HL-60 (cell line): ENCODE data around the gene TVP23A.

Source experiments
- DNase-seq, 2 experiments: peaks; one replicate each; pipeline ENCODE4 v3.0.0-alpha.2; 2010 to 2020; ENCODE audit warnings: low read depth in 1 of 2, low spot score in 1 of 2
- H3K27ac ChIP-seq: fragments of 250-450 bp; sonication (Bioruptor Pico); replicated peaks from 2 replicates; pipeline ENCODE4 v1.5.1; 2020; ENCODE audit warnings: mild to moderate bottlenecking, moderate library complexity
- H3K27me3 ChIP-seq: fragments of 250-450 bp; sonication (Bioruptor Pico); 2 replicates; pipeline ENCODE4 v1.5.1; 2021; ENCODE audit warnings: mild to moderate bottlenecking, moderate library complexity; ENCODE audit not compliant: insufficient read depth, poor library complexity, severe bottlenecking
- H3K4me3 ChIP-seq: replicated peaks from 2 replicates; pipeline ENCODE4 v1.5.1; 2011; ENCODE audit warnings: mild to moderate bottlenecking, control low read depth, low read length; ENCODE audit not compliant: insufficient read depth
- GABPA ChIP-seq: IDR thresholded peaks from 2 replicates; pipeline ENCODE4 v1.6.1; 2012; ENCODE audit warnings: low read depth
- POLR2AphosphoS5 ChIP-seq: IDR thresholded peaks from 2 replicates; pipeline ENCODE4 v1.6.1; 2012; ENCODE audit warnings: low read depth
- REST ChIP-seq: IDR thresholded peaks from 2 replicates; pipeline ENCODE4 v1.6.1; 2012; ENCODE audit warnings: low read depth; ENCODE audit not compliant: insufficient replicate concordance
- SPI1 ChIP-seq: IDR thresholded peaks from 2 replicates; pipeline ENCODE4 v1.6.1; 2012; ENCODE audit warnings: low read depth, mild to moderate bottlenecking, borderline replicate concordance
- TF ChIP-seq, protein P1 (sequence below): IDR thresholded peaks from one replicate; pipeline ENCODE4 v1.5.1; 2011; ENCODE audit warnings: low read length, control low read depth, inconsistent platforms; ENCODE audit not compliant: insufficient read depth

Gene TVP23A

DNA sequence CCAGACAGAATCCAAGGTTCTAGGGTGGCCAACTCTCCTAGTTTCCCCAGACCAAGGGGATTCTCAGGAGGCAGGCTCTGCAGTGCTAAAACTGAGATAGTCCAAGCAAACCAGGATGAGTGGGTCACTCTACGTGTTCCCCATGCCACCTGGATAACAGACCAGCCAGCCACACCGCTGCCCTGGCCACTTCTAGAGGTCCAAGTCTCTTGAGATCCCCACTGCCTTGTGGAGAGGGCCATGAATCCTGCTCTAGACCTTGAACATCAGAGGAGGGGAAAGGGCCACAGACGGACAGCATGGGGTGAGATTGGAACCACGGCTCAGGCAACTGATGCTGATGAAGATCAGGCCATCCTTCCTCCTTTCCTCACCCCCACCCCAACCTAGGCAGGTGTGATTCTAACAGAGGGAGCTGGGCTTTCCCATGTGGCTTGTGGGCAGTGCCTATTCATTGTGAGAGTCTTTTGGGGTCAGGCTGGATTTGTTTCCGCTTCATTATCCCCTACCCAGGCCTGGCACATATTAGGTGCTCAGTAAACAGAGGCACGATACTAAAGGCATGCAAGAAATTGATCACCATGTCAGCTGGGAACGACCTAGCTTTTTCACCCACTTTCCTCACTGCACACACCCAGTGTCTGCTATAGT is 16.8 kb upstream of the TVP23A start:
- no peaks in the 10 kb centered on the region for H3K27me3 ChIP-seq
- H3K27ac ChIP-seq: no peak overlapping the region
- DNase-seq: no peak
- no peak overlapping the region for H3K4me3 ChIP-seq
- no peak for TF ChIP-seq SPI1
- no peak for TF ChIP-seq REST
- TF ChIP-seq POLR2AphosphoS5: no peak
- no peak for TF ChIP-seq GABPA
- TF ChIP-seq, protein P1, sequence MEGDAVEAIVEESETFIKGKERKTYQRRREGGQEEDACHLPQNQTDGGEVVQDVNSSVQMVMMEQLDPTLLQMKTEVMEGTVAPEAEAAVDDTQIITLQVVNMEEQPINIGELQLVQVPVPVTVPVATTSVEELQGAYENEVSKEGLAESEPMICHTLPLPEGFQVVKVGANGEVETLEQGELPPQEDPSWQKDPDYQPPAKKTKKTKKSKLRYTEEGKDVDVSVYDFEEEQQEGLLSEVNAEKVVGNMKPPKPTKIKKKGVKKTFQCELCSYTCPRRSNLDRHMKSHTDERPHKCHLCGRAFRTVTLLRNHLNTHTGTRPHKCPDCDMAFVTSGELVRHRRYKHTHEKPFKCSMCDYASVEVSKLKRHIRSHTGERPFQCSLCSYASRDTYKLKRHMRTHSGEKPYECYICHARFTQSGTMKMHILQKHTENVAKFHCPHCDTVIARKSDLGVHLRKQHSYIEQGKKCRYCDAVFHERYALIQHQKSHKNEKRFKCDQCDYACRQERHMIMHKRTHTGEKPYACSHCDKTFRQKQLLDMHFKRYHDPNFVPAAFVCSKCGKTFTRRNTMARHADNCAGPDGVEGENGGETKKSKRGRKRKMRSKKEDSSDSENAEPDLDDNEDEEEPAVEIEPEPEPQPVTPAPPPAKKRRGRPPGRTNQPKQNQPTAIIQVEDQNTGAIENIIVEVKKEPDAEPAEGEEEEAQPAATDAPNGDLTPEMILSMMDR: no peak

GRCh38 chr16:10834766-10835165 is 16.2 kb upstream of the TVP23A start:
- Histone ChIP-seq H3K4me3 (no peak overlapping the region), H3K27ac (no peak overlapping the region), H3K27me3 (no peaks in the 10 kb centered on the region)
- no peak for DNase-seq
- TF ChIP-seq POLR2AphosphoS5 (no peak), REST (no peak), GABPA (no peak), SPI1 (no peak)
- TF ChIP-seq, protein P1: no peak

DNA sequence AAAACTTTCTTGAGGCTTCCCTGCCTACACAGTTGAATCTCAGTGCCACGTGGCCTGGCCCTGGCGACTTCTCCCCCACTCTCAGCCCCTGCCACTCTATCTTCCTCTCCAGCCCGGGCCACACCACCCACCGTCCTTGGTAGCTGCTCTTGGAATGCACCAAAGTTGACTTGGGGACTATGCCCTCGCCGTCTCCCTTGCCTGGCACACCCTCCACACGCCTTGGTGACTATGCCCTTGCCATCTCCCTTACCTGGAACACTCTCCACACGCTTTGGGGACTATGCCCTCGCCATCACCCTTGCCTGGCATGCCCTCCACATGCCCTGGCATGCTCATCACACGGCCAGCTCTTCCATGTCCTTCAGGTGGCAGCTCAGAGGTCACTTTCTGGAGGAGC is 15.5 kb upstream of the TVP23A start:
- no peak overlapping the region for H3K27ac ChIP-seq
- TF ChIP-seq, protein P1: no peak
- DNase-seq: no peak
- H3K27me3 ChIP-seq: no peaks in the 10 kb centered on the region
- H3K4me3 ChIP-seq: no peak overlapping the region

DNA sequence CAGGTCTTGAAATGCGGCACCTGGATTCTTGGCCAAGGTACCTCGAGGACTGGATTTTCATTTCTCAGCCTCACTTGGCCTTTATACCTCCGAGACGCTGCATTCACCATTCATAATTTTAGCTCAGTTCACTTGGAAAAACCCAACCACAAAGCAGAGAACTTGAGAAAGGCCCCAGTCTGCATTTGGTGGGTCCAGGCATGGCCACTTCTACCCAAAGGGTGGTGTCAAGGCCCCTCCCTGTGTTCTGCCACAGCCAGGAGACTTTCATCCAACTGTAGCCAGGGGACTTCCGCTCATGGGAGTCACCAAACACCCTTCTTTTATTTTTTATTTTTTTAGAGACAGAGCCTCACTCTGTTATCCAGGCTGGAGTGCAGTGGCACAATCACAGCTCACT is 14.7 kb upstream of the TVP23A start:
- no peak overlapping the region for H3K27ac ChIP-seq
- no peak overlapping the region for H3K4me3 ChIP-seq
- H3K27me3 ChIP-seq: peaks cover 3% of the 10 kb centered on the region
- no peak for TF ChIP-seq POLR2AphosphoS5
- no peak for TF ChIP-seq GABPA
- TF ChIP-seq, protein P1: no peak
- DNase-seq: no peak
